ENCODE data around the gene BCS1L.

- TF ChIP-seq POLR2AphosphoS5 (IDR thresholded peaks at IDR 0.05), result peak in 1 of 3 donors; percentile 37
- no peak for TF ChIP-seq CTCF (IDR thresholded peaks at IDR 0.05 in 8 of 11, conservative IDR thresholded peaks at IDR 0.05 in 3 of 11)
- no peak for TF ChIP-seq POLR2A (IDR thresholded peaks at IDR 0.05)
Observed at GRCh38 chr2:218642786-218643185, 16.7 kb upstream of the BCS1L start.

Measured in spleen (tissue), 7 donors.